DMS53 treated with DMSO at 0.1 percent for 48 hours (cell line): ENCODE results near the gene ZFP92.

Source experiments
- DNase-seq: peaks from one replicate; lab custom pipeline; 2025; ENCODE audit not compliant: unreplicated experiment; lab: John Stamatoyannopoulos, UW

ZFP92 gene

DNA sequence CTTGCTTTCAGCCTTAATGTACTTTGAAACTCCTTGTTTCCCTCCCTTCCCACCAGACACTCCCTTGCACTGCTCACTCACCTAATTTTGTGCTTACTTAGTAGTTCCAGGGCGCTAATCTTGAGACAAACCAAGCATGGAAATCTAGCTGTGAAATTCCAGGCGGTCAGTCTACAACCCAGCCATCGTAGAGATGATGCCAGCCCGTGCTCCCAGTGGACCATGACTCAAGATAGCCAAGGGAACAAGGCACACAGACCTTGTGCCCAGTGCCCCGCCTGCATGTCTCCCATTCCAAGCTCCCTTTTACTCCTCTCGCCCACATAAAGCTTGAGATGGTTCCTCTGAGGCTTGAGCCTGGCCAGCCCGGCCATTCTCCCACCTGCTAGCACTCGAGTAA lies 23.5 kb downstream of the ZFP92 start:
- no peak for DNase-seq

DNA sequence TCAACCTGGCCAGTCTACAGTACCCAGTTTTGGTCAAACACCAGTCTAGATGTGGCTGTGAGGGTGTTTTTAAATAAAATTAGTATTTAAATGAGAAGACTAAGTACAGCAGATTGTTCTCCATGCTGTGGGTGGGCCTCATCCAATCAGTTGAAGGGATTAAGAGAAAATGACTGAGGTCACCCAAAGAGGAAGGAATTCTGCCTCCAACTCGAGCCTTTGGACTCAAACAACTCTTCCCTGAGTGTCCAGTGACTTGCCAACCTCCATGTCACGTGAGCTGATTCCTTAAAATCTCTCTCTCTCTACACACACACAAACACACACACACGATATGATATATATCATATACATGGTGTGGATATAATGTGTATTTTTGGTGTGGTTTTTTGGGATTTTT lies 24.6 kb downstream of the ZFP92 start:
- DNase-seq, result no peak

DNA sequence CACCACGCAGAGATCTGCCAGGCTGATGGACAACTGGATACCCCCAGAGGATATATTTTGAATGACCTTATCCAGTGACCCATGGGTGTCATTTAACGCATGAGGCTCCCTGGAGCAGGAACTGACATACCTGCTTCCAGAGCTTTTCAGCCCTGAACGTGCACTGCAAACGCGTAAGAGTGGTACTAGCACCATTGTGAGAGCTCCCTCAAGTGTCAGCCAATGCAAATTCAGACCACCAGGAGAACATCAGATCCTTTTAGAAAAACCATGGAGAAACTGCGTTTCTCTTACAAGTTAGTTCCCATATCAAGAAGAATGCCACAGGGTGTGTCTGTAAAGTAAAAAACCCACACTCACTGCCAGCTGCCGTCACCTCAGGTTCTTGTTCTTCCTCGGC lies 27.3 kb downstream of the ZFP92 start:
- no peak for DNase-seq

DNA sequence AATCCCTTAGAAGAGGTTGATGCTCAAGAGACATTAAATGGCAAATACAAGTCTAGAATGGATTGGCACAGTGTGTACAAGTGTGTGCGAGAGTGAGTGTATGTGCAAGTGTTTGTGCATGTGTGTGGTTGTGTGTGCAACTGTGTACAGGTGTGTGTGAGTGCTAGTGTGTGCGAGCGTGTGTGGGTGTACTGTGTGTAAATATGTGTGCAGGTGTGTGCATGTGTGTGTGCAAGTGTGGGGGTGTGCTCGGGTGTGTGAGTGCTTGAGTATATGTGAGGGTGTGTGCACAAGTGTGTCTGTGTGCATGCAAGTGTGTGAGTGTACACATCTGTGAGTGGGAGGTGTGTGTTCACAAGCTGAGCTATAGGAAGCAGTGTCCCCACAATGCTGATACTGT lies 28.7 kb downstream of the ZFP92 start:
- DNase-seq, result no peak

DNA sequence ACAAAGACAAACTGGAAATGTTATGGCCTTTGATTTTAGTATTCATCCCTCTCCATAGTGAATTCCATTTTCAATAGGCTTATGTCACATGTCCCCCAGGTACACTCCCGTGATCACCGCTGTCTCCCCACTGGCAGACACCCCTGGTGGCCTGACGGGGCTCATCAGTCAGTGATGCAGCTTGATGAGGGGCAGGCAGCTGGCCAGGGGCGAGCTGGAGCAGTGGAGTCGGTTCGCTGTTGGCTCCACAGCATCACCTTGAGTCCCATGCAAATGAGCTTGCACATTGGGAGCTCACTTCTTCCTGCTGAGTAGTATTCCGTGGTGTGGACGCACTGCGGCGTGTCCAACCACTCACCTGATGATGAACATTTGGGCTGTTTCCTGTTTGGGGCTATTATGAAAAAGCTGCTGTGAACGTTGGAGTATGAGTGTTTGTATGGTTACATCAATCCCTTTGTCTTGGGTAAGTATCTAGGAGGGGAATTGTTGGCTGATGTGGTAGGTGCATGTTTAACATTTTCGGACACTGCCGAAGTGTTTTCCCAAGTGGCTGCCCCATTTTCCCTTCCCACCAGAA lies 29.4 kb downstream of the ZFP92 start:
- DNase-seq, result no peak

DNA sequence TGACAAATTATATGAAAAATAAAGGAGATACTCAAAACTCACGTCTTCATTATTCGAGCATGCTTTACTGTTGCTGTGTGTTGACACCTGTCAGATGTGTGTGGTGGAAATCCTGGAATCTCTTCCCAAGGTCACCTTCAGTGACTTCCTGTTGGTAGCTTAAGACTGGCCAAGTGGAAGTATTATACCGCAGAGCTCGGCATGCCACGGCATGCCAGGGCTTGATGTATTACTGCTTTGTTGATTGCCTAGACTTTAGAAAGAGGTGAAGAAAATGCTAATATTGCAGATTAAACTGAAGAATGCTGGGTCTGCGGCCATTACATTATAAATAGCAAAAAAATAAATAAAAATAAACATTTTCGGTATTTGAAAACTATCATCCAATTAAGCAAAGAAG lies 30.0 kb downstream of the ZFP92 start:
- no peak for DNase-seq

DNA sequence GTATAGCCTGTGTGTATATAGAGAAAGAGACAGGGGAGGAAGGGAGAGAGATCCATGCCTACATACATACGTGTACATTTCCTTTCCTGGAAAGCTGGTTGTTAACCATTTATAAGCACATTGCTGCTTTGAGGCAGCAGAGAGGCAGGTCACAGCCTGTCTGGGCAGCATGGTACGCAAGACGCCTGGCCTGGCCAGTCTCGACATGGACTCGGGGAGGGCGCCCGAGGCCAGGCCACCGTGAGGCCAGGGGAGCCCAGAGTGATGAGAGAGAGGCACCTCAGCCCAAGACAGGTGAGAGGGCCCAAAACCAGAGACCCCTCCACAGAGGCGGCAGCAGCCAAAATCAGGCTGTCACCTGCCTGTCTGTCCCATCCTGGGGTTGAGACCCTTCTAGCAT lies 30.7 kb downstream of the ZFP92 start:
- no peak for DNase-seq

DNA sequence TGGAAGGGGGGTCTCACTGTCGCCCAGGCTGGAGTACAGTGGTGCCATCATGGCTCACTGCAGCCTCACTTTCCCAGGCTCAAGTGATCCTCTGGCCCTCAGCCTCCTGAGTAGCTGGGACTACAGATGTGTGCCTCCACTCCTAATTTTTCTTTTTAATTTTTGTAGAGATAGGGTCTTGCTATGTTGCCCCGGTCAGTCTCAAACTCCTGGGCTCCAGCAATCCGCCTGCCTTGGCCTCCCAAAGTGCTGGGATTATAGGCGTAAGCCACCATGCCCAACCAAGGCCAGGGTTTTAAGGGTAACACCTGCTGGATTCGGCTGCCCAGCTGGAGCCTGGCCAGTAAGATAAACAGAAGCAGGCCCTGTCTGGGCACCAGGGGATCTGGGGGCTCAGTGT lies 31.2 kb downstream of the ZFP92 start:
- DNase-seq, result no peak

DNA sequence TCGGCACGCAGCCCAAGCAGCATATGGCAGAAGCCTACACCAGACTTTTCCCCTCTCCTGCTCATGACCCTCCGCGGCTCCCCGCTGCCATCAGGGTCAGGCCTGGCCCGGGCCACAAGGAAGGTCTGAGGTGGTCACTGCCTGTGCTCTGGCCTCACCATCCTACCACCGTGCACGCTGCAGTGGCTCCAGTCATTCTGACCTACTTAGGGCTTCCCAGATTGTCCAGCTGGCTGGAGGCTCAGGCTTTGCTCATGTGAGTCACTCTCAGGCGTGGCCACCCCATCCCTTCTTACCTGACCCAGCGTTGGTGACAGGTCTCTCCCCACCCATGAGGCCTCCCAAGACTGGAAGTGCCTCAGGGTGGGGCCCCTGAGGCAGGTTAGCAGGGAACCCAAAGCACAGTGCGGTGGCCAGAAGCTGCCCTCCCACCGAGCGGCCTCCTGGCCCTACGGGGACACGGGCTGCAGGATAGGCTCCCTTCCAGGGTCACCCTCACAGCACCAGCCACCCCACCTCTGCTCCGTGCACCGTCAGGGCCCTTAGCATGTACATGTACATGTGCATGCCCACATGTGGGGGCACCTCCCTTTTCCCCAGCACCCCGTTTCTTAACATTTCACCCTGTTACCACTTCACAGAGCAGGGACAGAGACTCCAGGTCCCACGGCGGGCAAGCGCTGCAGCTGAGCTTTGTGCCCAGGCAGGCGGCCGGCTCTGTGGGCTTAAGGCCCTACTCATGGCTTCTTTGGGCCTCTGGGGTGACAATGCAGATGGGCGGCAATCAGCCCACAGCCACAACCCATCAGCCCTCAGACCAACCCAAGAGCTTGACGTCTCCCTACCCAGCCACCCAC lies 32.4 kb downstream of the ZFP92 start:
- no peak for DNase-seq

DNA sequence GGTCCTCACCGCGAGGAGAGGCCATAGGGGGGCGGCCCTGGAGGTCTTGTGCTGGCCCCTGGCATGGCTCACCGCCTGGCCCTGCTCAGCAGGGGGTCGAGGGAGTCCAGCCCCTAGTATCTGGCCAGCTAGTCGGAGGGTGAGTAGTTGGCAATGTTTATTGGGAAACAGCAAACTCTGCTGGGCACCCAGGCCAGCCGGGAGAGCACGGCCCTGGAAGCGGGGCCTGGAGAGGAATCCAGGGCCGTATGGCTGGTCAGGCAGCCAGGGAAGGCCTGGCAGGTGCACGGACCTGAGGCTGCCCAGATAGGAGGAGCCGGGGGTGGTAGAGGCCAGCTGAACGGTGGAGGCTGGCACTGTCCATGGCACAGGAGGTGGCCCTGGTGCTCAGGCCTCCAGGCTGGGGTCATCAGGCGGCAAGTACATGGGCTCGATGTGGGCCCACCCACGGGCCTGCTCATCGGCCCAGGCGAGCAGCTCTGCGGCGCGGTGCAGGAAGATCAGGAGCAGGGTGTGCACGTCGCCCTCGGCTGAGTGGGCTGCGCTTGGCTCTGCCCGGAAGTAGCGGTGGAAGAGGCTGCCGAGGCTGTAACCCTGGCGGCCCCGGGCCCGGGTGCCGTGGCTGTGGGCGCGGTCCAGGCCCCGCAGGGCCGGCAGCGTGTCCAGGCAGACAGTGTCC lies 33.2 kb downstream of the ZFP92 start:
- no peak for DNase-seq

DNA sequence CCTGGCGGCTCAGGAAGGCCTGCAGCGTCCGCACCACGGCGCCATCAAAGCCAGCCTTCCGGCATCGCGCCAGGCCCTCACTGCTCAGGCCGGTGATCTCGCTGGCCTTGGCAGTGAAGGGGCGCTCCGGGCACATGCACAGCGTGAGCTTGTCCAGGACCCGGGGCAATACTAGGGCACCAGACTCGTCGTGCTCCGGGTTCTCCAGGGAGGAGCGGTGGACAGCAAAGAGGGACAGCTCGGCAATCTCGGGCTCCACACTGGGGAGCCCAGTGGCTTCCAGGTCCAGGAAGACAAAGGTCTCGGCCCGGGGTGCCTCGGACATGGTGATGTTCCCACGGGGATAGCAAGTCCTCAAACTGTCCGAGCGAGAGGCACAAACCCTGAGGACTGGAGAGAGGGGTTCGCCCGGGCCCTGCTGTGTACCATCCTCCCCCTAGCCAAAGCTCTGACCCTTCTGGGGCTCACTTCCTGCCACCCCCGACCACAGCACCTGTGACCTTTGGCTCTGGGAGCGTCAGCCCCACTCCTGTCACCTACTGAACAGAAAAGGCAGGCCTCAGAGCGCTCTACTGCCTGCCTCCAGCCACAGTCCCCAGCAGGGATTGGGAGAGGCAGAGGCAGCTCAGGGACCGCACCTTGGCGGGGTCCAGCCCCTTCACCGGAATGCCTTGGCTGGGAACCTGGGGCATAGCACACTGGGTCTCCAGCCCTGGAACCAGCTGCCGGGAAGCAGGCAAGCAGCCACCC lies 34.0 kb downstream of the ZFP92 start:
- no peak for DNase-seq

DNA sequence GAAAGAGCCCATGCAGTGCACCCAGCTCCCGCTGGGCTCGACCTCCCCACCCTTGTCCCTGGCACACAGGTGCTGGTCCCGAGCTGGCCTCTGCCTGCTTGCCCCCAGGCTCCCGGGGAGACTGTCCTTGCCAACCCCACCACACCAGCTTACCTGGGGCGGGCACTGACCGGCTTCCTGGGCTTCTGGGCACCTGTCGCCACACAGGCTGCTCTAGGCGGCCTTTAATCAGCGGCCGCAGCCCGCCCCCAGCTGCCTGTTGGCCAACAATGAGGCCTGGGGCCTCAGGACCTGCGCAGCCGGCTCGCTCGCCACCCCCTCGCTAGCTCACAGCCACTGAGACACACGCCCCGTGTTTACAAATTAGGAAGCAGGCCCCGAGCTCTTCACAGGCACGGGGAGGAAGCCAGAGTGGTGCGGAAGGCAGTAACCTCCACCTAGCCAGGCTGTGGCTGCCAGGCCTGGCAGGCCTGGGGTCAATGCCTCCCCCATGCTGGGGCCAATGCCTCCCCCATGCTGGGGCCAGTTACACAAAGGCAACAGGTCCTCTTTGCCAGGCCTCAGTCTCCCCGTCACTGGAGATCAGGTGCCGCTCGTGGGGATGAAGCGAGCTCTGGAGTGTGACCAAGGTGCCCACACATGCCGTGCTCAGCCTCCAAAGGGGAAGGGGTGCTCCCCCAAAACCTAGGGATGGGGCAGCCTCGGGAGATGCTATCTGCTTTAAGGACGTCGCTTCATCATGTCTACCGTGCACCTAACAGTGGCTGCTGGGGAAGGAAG lies 34.8 kb downstream of the ZFP92 start, which contains the start of gene TREX2:
TSS of gene TREX2 (minus strand) at position 201 of the 780 bp plus-strand sequence. CDS start 626 bp downstream, outside the sequence.
- no peak for DNase-seq

DNA sequence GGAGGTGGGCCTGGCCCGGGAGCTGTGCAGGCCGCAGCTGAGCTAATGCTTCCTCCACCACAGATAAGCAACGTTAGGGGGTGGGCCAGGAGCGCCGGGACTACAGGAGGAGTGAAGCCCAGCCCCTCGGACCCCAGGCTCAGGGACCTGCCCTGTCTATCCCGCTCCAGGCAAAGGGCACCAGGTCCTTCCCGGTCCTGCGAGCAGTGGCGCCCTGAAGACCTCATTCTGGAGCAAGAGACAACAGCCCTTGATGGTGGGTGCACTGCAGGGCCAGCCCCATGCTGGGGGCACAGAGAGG lies 35.3 kb downstream of the ZFP92 start:
- no peak for DNase-seq

DNA sequence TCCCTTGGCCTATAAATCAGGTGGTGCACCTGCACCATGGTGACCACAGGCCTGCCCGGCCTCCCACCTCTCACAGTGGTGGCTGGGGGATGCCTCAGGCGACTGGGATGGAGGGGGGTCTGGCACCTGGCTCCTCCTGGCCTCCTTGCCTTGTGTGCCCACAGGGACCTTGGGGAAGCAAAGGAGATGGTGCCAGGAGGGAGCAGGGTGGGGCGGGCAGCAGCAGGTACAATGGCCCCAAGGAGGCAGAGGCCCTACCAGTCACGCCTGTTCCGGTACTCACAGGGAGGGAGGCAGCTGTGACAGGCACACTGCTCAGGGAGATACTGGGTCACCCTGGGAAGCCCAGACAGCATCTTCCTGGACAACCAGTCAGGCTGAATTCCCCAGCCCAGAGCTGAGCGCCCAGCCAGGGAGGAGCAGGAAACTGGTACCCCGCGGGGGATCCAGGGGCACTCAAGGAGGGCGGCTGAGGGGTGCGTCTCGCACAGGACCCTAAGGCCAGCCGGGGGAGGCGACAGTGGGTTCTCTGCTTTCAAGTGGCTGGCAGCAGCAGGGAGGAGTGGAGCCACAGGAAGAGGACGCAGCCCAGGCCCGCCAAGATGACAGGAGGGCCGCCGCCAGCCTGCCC lies 35.8 kb downstream of the ZFP92 start:
- DNase-seq, result no peak

DNA sequence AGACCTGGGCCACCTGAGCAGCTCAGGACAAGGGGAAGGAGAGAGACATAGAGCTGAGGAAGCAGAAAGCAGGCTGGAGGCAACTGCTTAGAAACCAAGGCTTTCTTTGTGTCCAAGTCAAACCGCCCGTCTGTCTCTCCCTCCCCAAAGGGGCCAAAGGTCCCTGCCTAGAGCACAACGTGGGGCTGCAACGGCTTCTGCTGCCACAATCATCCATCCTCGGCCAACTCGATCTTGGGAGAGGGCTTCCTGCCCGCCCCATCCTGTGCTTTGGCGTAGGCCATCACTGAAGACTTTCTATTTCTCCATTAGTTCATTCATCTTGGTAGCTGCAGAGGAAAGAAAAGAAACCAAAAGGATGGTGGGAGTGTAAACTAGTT lies 36.3 kb downstream of the ZFP92 start:
- no peak for DNase-seq

DNA sequence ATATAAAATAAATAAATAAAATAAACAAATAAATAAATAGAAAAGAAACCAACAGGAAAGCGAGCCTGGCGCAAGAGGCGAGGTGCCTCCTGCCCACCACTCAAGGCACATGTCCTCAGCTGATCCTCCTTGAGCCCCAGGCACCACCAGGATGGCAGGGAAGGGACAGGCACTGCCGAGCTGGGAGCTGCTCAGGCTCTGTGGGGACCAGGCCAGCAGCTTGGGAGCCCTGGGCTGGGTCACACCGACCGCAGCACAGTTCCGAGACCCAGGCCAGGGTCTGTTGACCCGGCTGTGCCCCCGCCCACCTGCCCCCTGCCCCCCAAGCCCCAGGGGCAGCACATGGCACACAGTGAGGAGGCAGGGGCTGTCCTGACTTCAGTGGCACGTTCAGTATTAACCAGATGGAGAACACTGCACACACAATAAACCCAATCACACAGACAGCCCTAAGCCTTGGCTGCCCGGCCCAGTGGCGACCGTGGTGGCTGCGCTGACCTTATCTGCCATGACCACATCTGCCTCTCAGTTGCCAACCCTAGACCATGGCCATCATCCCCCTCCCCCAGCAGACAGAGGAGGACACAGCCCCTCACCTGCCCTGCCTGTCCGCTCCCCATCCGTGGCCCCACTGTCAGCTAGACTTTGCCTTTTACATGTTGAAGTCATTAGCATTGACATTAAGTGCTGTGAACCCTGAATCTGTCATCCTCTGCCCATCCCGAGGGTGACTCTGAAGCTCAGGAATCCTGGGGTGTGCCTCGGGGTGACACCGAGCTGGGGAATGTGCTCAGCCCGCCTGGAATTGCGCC lies 37.5 kb downstream of the ZFP92 start:
- no peak for DNase-seq

DNA sequence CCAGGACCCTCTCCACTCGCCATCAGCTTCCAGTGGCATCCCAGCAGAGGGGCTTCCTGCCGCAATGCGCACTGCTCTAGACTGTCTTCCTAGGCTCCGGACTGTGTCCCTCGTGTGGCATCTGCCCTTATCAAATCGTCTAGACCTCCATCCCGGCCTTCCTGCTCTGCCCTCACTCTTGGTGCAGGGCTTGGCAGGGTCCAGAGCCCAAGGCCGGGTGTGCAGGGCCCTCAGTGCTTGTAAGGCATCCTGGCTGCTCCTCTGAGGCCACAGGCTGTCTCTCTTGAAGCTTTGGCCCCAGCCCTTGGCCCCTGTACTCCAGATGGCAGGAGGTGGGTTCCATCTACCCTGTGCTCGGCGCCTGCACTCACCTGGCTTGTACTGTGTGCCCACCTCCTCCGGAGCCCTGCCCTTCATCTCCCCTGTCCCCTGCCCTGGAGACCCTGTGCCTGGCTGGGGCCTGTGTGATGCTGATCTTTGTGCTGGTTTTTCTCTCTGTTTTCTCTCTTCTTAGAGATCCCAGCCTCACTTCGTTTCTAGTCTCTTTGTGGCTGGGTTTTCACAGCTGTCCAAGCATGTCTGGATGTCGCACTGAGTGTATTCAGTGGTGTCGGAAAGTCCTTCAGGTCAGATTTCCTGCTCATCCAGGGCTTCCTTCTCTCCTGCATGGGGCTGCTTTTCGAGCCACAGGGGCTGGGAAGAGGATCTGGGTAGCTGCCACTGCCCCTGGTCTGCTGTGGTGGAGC lies 38.3 kb downstream of the ZFP92 start:
- DNase-seq, result no peak

DNA sequence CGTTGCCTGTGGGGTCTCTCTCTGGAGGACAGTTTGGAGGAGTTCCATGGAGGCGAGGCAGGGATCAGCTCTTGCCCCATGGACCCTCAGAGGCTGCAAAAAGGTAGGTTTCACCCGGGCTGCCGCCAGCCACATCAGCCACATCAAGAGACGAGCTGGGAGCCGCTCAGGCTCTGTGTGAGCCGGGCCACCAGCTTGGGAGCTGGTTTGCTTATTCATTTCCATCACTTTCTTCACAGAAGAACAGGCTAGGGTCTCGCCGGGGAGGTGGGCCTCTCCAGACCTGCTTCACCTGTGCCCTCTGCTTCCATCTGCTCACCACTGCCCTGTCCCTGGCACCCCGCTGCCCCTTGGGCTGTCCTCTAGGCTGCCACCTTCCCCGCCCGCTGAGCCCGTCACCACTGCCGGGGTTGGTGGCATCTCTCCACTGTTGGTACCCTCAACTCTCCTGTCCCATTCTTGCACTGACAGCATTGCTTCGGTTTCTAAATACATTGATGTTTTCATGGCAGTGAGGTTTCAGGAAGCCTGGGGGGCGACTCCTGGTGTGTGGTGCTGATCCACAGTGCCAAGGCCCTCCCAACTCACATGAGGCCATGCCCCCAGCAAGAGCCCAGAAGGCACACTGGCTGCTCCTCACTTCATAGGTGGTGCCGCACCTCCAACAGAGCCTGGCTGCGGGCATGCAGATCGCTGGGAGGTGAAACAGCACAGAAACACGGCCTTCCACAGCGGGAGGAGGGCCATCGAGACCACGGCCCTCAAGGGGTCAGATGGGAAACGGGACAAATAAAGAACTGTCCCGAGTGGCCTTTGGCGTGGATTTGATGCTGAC lies 39.1 kb downstream of the ZFP92 start:
- no peak for DNase-seq
